Activated CD4-positive, alpha-beta memory T cell treated with anti-CD3 and anti-CD28 coated beads, Interleukin-2, amount 10 ng/mL, durations not matched to agents 7 days and 5 days (primary cell): Measurements from ENCODE around the gene ABI3BP. TPM values are rescaled to one million over a fixed set of nuclear protein-coding genes. Genes with fewer than 3 reads are reported as not detected.
"Not testable (repeated sequence)": the region's sequence is repeated elsewhere in the genome, so short reads cannot be mapped to it uniquely, and the experiment has no call there.

ENCODE experiments used
- CTCF ChIA-PET: fragments of 350-600 bp; sonication (Branson Sonifier 250); formaldehyde crosslinking; loops from one replicate; lab custom pipeline; 2021; ENCODE audit warnings: antibody characterized with exemption, inconsistent platforms; lab: Charles Lee
- POLR2A ChIA-PET: fragments of 350-600 bp; sonication (Branson Sonifier 250); formaldehyde crosslinking; loops from one replicate; lab custom pipeline; 2021; ENCODE audit warnings: antibody characterized with exemption; lab: Charles Lee
- DNase-seq: peaks from one replicate; pipeline ENCODE4 v3.0.0-alpha.2; 2020
- H3K27ac Mint-ChIP-seq: one replicate; pipeline ENCODE4 v1.8.0; 2021; ENCODE audit warnings: mild to moderate bottlenecking, mixed read lengths
- H3K27me3 Mint-ChIP-seq: one replicate; pipeline ENCODE4 v1.8.0; 2021; ENCODE audit warnings: mixed read lengths
- H3K36me3 Mint-ChIP-seq: one replicate; pipeline ENCODE4 v1.8.0; 2021; ENCODE audit warnings: low read depth, mixed read lengths
- H3K4me1 Mint-ChIP-seq: one replicate; pipeline ENCODE4 v1.8.0; 2021; ENCODE audit warnings: mixed read lengths
- H3K4me3 Mint-ChIP-seq: one replicate; pipeline ENCODE4 v1.8.0; 2021; ENCODE audit warnings: mild to moderate bottlenecking, mixed read lengths
- H3K9me3 Mint-ChIP-seq: one replicate; pipeline ENCODE4 v1.8.0; 2021; ENCODE audit warnings: mixed read lengths
- total RNA-seq, 2 experiments: library from RNA; stranded (reverse); gene quantifications; one replicate each; pipeline ENCODE4 v1.2.3, GENCODE V29; 2021

ABI3BP gene
- not detected for total RNA-seq

DNA sequence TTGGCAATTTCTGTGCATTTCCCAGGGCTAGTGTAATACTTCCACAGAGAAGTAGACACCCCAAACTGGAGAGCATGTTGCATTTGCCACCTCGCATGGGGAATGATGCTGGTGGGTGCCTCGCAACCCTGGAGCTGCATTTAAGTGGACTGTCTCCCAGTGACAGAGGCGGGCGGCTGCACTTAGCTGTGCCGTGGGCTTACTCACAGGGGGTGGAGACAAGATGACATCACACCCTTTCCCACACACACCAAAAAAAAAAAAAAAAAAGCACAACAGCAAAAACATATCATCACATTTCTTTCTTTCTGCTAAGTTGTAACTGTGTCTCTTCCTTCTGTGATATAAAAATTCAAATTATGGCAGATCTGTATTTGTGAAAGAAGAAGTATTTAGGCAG, at the start of gene ABI3BP:
TSS of gene ABI3BP (minus strand) at position 113 of the 400 bp plus-strand sequence. CDS start at position 76, 37 bp downstream.
- Mint-ChIP-seq H3K4me1 (no peaks in the 10 kb centered on the region), H3K36me3 (no peaks in the 10 kb centered on the region), H3K9me3 (no peaks in the 10 kb centered on the region), H3K27me3 (peaks cover 10% of the 10 kb centered on the region), H3K27ac (no peak within 1 kb of the TSS), H3K4me3 (no peak within 1 kb of the TSS)
- ChIA-PET CTCF (interaction anchor here (0.7 kb wide), 1 partner anchor 328 kb away, joined by 4 read pairs; no protein-coding TSS in a partner anchor), POLR2A (no interaction called here)
- no peak for DNase-seq

DNA sequence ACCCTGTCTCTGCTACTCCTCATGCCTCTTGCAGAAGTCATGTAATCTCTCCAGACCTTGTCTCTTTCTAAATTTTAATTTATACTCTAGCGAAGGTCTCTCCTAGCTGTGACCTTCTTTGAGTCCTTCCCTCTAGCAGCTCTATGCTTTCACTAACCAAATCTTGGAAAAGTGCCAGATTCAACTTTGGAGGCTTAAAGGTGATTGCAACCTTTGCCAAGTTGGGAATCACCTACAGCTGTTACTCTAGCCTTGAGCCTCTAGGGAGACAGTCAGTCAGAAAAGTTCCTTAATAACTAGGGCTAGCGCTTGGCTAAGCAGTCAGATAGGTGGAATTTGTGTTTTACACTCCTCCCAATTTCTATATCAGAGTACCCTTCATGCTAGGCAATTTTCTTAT, 46.1 kb upstream of the ABI3BP start:
- POLR2A ChIA-PET = no interaction called here
- no peak overlapping the region for H3K4me3 Mint-ChIP-seq
- no peak overlapping the region for H3K27ac Mint-ChIP-seq
- peaks cover 8% of the 10 kb centered on the region for H3K27me3 Mint-ChIP-seq
- no peaks in the 10 kb centered on the region for H3K9me3 Mint-ChIP-seq
- H3K36me3 Mint-ChIP-seq = no peaks in the 10 kb centered on the region
- H3K4me1 Mint-ChIP-seq = no peaks in the 10 kb centered on the region
- DNase-seq = no peak
- CTCF ChIA-PET = no interaction called here

DNA sequence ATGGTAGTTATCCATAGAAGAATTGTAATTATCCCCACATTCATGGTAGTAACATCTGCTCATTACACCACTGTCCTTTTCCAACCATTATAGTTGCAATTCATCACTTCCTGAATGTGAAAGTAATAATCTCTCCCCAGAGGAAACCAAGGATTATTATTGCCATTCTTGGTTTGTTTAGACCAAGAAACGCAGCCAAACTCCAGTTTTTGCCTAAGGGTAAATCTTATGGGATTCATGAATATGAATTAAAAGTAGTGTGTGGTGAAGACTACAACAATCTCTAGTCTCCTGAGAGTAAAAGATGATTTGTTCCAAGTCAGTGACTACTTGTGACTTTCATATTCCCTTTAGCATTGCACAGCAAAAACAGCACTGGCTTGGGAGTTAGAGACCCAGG, 45.7 kb upstream of the ABI3BP start:
- H3K9me3 Mint-ChIP-seq = no peaks in the 10 kb centered on the region
- H3K27me3 Mint-ChIP-seq = peaks cover 8% of the 10 kb centered on the region
- H3K4me1 Mint-ChIP-seq = no peaks in the 10 kb centered on the region
- no peaks in the 10 kb centered on the region for H3K36me3 Mint-ChIP-seq
- no peak for DNase-seq
- no peak overlapping the region for H3K27ac Mint-ChIP-seq
- ChIA-PET CTCF (no interaction called here), POLR2A (no interaction called here)
- H3K4me3 Mint-ChIP-seq = no peak overlapping the region

DNA sequence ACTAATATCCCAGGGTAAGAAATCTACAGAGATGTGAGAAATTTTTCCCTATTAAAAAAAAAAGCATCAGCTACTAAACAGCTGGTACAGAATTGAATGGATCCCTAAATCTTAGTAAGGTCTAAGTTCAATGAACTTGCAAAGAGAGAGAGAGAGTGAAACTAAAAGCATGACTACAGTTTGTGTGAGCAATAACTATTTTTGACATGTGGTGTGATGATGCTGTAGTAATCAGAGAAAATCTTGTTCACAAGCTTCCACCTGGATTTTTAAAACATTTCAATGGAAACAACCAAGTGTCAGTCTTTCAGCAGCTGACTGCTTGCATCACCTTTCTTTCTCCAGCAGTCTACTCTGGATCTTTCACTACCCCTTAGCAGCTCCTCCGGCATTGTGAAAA, 45.2 kb upstream of the ABI3BP start:
- Mint-ChIP-seq H3K36me3 (no peaks in the 10 kb centered on the region), H3K27ac (no peak overlapping the region), H3K27me3 (peaks cover 8% of the 10 kb centered on the region), H3K4me1 (no peaks in the 10 kb centered on the region), H3K4me3 (no peak overlapping the region), H3K9me3 (no peaks in the 10 kb centered on the region)
- CTCF ChIA-PET = no interaction called here
- DNase-seq = no peak
- POLR2A ChIA-PET = no interaction called here

DNA sequence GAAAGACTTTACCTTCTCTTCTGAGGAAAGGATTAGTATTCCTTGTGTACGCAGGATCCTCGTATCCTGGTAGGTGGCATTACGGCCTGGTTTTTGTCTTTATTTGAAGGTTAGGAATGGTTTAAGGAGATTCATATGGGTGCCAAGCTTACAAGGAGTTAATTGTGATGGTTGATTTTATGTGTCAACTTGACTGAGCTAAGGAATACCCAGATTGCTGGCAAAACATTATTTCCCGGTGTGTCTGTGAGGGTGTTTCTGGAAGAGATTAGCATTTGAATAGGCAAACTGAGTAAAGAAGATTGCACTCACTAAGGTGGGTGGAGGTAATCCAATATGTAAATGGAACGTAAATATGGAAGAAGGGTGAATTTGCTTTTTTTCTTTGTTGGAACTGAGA, 44.4 kb upstream of the ABI3BP start:
- H3K36me3 Mint-ChIP-seq = no peaks in the 10 kb centered on the region
- no peaks in the 10 kb centered on the region for H3K4me1 Mint-ChIP-seq
- no peak overlapping the region for H3K4me3 Mint-ChIP-seq
- POLR2A ChIA-PET = no interaction called here
- no peak overlapping the region for H3K27ac Mint-ChIP-seq
- peaks cover 5% of the 10 kb centered on the region for H3K27me3 Mint-ChIP-seq
- H3K9me3 Mint-ChIP-seq = no peaks in the 10 kb centered on the region
- DNase-seq = no peak
- CTCF ChIA-PET = no interaction called here

DNA sequence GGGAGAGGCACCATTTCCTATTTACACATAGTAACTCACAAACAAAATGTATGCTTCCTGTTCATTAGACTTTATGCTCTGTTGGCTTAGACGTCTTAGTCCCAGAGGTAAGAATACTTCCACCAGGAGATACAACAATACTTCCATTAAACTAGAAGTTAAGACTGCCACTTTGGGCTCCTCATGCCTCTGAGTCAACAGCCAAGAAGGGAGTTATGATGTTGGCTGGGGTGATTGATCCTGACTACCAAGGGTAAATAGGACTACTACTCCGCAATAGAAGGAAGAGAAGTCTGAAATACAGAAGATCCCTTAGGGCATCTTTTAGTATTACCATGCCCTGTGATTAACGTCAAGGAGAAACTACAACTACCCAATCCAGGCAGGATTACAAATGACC, 43.5 kb upstream of the ABI3BP start:
- no peak for DNase-seq
- ChIA-PET POLR2A (no interaction called here), CTCF (no interaction called here)
- no peaks in the 10 kb centered on the region for H3K36me3 Mint-ChIP-seq
- no peaks in the 10 kb centered on the region for H3K9me3 Mint-ChIP-seq
- no peak overlapping the region for H3K27ac Mint-ChIP-seq
- H3K4me1 Mint-ChIP-seq = no peaks in the 10 kb centered on the region
- H3K4me3 Mint-ChIP-seq = no peak overlapping the region
- peaks cover 2% of the 10 kb centered on the region for H3K27me3 Mint-ChIP-seq

- no peak for DNase-seq
- Mint-ChIP-seq H3K36me3 (no peaks in the 10 kb centered on the region), H3K4me3 (no peak overlapping the region), H3K9me3 (no peaks in the 10 kb centered on the region), H3K27me3 (peaks cover 2% of the 10 kb centered on the region), H3K27ac (no peak overlapping the region), H3K4me1 (no peaks in the 10 kb centered on the region)
- ChIA-PET CTCF (no interaction called here), POLR2A (no interaction called here)
Observed at GRCh38 chr3:101036213-101036618, 43.0 kb upstream of the ABI3BP start.

DNA sequence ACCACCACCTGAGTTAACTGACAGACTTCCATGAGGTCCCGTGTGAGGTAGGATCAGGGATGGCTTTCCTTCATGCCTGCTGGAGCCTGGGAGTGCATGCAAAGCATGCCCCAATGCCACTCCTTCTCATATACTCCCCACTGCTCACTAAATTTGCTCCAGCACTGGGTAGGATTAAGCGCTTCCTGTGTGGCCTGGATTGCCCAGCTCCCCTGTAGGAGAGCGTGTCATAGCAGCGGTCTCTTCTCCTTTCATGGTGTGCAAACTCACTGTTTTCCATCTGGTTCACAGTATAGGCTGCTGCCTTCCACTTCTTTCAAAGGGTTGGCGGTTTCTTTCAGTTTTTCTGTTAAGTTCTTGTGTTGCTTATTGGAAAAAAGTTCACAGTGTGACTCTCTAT, 34.1 kb upstream of the ABI3BP start:
- Mint-ChIP-seq H3K27me3 (peaks cover 5% of the 10 kb centered on the region), H3K36me3 (no peaks in the 10 kb centered on the region), H3K9me3 (peaks cover 6% of the 10 kb centered on the region), H3K4me3 (no peak overlapping the region), H3K27ac (no peak overlapping the region), H3K4me1 (no peaks in the 10 kb centered on the region)
- no peak for DNase-seq
- ChIA-PET POLR2A (no interaction called here), CTCF (no interaction called here)

DNA sequence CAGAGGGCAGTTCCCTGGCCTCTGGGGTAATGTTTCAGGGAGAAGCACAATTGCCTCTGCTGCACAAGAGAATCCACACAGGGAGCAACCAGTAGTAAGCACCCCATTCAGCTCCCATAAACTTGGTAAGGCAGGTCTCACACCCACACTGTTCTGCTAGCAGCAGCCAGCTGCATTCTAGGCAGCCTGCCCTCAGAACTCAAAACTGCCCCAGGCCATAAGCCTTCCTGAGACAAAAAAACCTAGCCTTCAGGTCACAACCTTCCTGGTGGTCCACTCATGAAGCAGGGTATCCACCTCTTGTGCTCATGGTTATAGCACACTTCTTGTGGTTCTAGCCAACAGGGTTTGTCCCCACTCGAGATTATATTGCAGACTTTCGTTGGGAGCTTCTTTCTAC, 33.7 kb upstream of the ABI3BP start:
- Mint-ChIP-seq H3K9me3 (peaks cover 6% of the 10 kb centered on the region), H3K4me1 (no peaks in the 10 kb centered on the region), H3K4me3 (no peak overlapping the region), H3K36me3 (no peaks in the 10 kb centered on the region), H3K27me3 (peaks cover 5% of the 10 kb centered on the region), H3K27ac (no peak overlapping the region)
- CTCF ChIA-PET = no interaction called here
- POLR2A ChIA-PET = no interaction called here
- DNase-seq = no peak

GRCh38 chr3:101026244-101026643, 33.0 kb upstream of the ABI3BP start:
- H3K36me3 Mint-ChIP-seq = no peaks in the 10 kb centered on the region
- ChIA-PET POLR2A (no interaction called here), CTCF (no interaction called here)
- no peak for DNase-seq
- H3K4me3 Mint-ChIP-seq = no peak overlapping the region
- no peaks in the 10 kb centered on the region for H3K4me1 Mint-ChIP-seq
- no peak overlapping the region for H3K27ac Mint-ChIP-seq
- H3K27me3 Mint-ChIP-seq = peaks cover 5% of the 10 kb centered on the region
- H3K9me3 Mint-ChIP-seq = peaks cover 6% of the 10 kb centered on the region

GRCh38 chr3:101020351-101021015, 27.3 kb upstream of the ABI3BP start:
- Mint-ChIP-seq H3K4me1 (no peaks in the 10 kb centered on the region), H3K36me3 (no peaks in the 10 kb centered on the region)
- CTCF ChIA-PET = no interaction called here

GRCh38 chr3:101017017-101017416, 23.8 kb upstream of the ABI3BP start:
- Mint-ChIP-seq H3K27ac (no peak overlapping the region), H3K9me3 (no peaks in the 10 kb centered on the region), H3K4me3 (no peak overlapping the region), H3K27me3 (peaks cover 5% of the 10 kb centered on the region), H3K4me1 (no peaks in the 10 kb centered on the region), H3K36me3 (no peaks in the 10 kb centered on the region)
- POLR2A ChIA-PET = no interaction called here
- no peak for DNase-seq
- CTCF ChIA-PET = no interaction called here

More at GRCh38 chr3:101020351-101021015, 27.3 kb upstream of the ABI3BP start:
- no peak overlapping the region for H3K4me3 Mint-ChIP-seq
- no peak overlapping the region for H3K27ac Mint-ChIP-seq
- no peak for DNase-seq
- peaks cover 10% of the 10 kb centered on the region for H3K27me3 Mint-ChIP-seq
- H3K9me3 Mint-ChIP-seq = no peaks in the 10 kb centered on the region
- POLR2A ChIA-PET = no interaction called here

DNA sequence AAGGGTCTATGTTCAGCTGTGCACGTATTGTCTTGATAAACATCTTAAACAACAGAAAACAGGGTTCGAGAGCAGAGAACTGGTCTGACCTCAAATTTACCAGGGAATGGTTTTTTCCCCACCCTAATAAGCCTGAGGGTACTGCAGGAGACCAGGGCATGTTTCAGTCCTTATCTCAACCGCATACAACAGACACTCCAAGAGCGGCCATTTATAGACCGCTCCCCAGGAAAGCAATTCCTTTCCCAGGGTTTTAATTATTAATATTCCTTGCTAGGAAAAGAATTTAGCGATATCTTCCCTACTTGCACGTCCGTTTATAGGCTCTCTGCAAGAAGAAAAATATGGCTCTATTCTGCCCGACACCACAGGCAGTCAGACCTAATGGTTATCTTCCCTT, 19.1 kb upstream of the ABI3BP start:
- H3K9me3 Mint-ChIP-seq, POLR2A ChIA-PET, CTCF ChIA-PET, H3K4me3 Mint-ChIP-seq, H3K27me3 Mint-ChIP-seq, H3K36me3 Mint-ChIP-seq, H3K27ac Mint-ChIP-seq, DNase-seq, H3K4me1 Mint-ChIP-seq: not testable (repeated sequence)

- Mint-ChIP-seq H3K36me3 (no peaks in the 10 kb centered on the region), H3K27ac (no peak overlapping the region), H3K27me3 (no peaks in the 10 kb centered on the region), H3K4me3 (no peak overlapping the region), H3K9me3 (no peaks in the 10 kb centered on the region), H3K4me1 (no peaks in the 10 kb centered on the region)
- POLR2A ChIA-PET = no interaction called here
- CTCF ChIA-PET = no interaction called here
- no peak for DNase-seq
Observed at GRCh38 chr3:101011136-101011535, 17.9 kb upstream of the ABI3BP start.
